ENCODE data around the gene ETFDH.
"Not testable (repeated sequence)": the region's sequence is repeated elsewhere in the genome, so short reads cannot be mapped to it uniquely, and the experiment has no call there.

ETFDH gene

GRCh38 chr4:158738866-158739265, 66.8 kb downstream of the ETFDH start:
- TF ChIP-seq CTCF (conservative IDR thresholded peaks at IDR 0.05), result no peak
- H3K27ac ChIP-seq, result no peak overlapping the region

- H3K27ac ChIP-seq, result no peak overlapping the region
- TF ChIP-seq CTCF (conservative IDR thresholded peaks at IDR 0.05), result no peak
These were observed 67.5 kb downstream of the ETFDH start for GRCh38 chr4:158739600-158739999.

- H3K27ac ChIP-seq, result no peak overlapping the region
- TF ChIP-seq CTCF (conservative IDR thresholded peaks at IDR 0.05), result no peak
These were observed 69.4 kb downstream of the ETFDH start for GRCh38 chr4:158741326-158742021.

DNA sequence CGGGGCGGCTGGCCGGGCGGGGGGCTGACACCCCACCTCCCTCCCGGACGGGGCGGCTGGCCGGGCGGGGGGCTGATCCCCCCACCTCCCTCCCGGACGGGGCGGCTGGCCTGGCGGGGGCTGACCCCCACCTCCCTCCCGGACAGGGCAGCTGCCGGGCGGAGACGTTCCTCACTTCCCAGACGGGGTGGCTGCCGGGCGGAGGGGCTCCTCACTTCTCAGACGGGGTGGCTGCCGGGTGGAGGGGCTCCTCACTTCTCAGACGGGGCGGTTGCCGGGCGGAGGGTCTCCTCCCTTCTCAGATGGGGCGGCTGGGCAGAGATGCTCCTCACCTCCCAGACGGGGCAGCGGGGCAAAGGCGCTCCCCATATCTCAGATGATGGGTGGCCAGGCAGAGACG, 74.4 kb downstream of the ETFDH start:
- H3K27ac ChIP-seq, result not testable (repeated sequence)

DNA sequence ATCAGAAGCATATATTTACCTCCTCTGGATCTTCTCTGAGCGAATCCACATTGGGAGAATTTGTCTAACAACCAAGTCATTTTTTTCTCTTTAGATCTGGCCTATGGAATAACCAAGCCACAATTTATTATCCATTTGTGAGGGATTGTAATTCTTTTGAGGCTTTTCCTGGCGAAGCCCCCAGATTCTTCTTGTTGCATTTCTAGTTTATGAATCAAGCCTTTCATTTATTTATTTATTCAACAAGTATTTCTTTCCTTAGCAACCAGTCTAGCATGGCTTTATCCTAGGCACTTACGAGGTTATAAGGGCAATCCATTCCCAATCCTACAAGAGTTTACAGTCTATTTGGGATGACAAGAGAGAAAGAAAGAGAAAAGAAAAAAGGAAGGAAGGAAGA, 78.3 kb downstream of the ETFDH start:
- TF ChIP-seq CTCF (conservative IDR thresholded peaks at IDR 0.05), result no peak
- no peak overlapping the region for H3K27ac ChIP-seq

DNA sequence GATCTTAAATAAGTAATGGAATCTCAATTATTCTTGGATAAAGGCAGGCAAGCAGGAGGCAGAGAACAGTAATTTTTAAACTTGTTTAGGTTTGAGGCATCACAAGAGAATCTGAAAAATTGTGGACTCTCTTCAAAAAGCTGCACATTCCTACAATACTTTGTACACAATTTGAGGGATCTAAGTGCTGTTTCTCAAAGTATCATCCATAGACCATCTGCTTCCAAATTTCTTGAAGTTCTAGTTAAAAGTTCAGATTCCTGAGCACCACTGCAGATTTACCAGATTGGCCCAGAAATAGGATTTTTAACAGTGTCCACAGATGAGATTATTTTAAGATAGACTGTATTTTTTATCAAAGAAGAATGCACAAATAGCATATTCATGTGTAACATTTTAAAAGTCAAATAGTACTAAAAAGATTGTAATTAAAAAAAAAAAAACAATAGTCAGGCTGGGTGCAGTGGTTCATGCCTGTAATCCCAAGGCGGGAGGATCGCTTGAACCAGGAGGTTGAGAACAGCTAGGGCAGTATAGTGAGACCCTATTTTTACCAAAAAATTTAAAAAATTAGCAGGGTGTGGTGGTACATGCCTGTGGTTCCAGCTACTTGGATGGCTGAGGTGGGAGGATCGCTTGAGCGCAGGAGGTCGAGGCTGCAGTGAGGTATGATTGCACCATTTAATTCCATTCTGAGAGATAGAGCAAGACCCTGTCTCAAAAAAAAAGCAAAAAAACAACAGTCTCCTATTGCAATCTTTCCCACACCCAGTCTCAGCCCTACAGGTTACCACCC, 82.5 kb downstream of the ETFDH start:
- H3K27ac ChIP-seq, result no peak overlapping the region
- no peak for TF ChIP-seq CTCF (conservative IDR thresholded peaks at IDR 0.05)

GRCh38 chr4:158755819-158756218, 83.7 kb downstream of the ETFDH start:
- H3K27ac ChIP-seq, result not testable (repeated sequence)

GRCh38 chr4:158756588-158756987, 84.5 kb downstream of the ETFDH start:
- no peak overlapping the region for H3K27ac ChIP-seq
- TF ChIP-seq CTCF (conservative IDR thresholded peaks at IDR 0.05), result no peak
